ENCODE results near the gene CA10. TPM values are rescaled to one million over a fixed set of nuclear protein-coding genes. Genes with fewer than 3 reads are reported as not detected.

CA10 gene
- total RNA-seq, 2 donors from 2014 or later, result 0.91 TPM; not detected in 1

GRCh38 chr17:51652529-51652928 lies 506.0 kb downstream of the CA10 start:
- Histone ChIP-seq H3K4me3 (no peak overlapping the region), H3K9me3 (no peaks in the 10 kb centered on the region), H3K36me3 (no peaks in the 10 kb centered on the region), H3K27ac (no peak overlapping the region), H3K27me3 (replicated peaks; ENCODE audit: insufficient read depth) (peaks cover 2% of the 10 kb centered on the region), H3K4me1 (replicated peaks) (no peaks in the 10 kb centered on the region)
- TF ChIP-seq POLR2AphosphoS5 (IDR thresholded peaks at IDR 0.05), result no peak
- TF ChIP-seq POLR2A (IDR thresholded peaks at IDR 0.05), result no peak
- TF ChIP-seq CTCF (IDR thresholded peaks at IDR 0.05), result no peak
- DNase-seq (ENCODE audit: low spot score), result no peak
- WGBS, result 80% methylated on average over 3 of the region's 3 CpGs
- intact Hi-C loops (cut with DNase I), result no loop called here

GRCh38 chr17:51651513-51652298 lies 506.8 kb downstream of the CA10 start:
- 69% methylated on average over 6 of the region's 6 CpGs for WGBS
- no peaks in the 10 kb centered on the region for H3K4me1 ChIP-seq (replicated peaks)
- no peak for TF ChIP-seq POLR2AphosphoS5 (IDR thresholded peaks at IDR 0.05)
- no peak for TF ChIP-seq POLR2A (IDR thresholded peaks at IDR 0.05)
- TF ChIP-seq CTCF (IDR thresholded peaks at IDR 0.05), result no peak
- DNase-seq (ENCODE audit: low spot score), result no peak
- no peak overlapping the region for H3K4me3 ChIP-seq
- no peak overlapping the region for H3K27ac ChIP-seq
- H3K36me3 ChIP-seq, result no peaks in the 10 kb centered on the region
- intact Hi-C loops (cut with DNase I), result no loop called here
- H3K9me3 ChIP-seq, result no peaks in the 10 kb centered on the region
- no peaks in the 10 kb centered on the region for H3K27me3 ChIP-seq (replicated peaks; ENCODE audit: insufficient read depth)

DNA sequence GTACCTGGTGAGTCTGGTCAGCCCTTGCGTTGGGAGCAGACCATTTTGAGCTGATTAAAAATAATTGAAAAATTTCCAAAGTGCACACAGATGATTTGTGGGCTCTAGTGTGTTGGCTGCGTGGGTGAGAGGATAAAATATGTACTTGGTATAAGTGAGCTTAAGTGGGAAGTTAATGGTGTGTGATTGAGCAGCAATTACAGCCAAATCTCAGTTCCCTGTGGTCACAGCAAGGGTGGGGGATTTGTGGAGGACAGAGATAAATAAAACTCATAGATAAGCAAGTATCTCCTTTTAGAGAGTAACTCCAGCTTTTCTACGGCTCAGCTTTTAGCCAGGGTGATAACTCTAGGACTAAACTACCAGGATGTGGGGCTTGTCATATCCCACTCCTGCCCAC lies 507.7 kb downstream of the CA10 start:
- TF ChIP-seq CTCF (IDR thresholded peaks at IDR 0.05) (no peak), POLR2A (IDR thresholded peaks at IDR 0.05) (no peak), POLR2AphosphoS5 (IDR thresholded peaks at IDR 0.05) (no peak)
- Histone ChIP-seq H3K4me3 (no peak overlapping the region), H3K27me3 (replicated peaks; ENCODE audit: insufficient read depth) (peaks cover 3% of the 10 kb centered on the region), H3K4me1 (replicated peaks) (no peaks in the 10 kb centered on the region), H3K9me3 (no peaks in the 10 kb centered on the region), H3K36me3 (no peaks in the 10 kb centered on the region), H3K27ac (no peak overlapping the region)
- no peak for DNase-seq (ENCODE audit: low spot score)
- intact Hi-C loops (cut with DNase I), result no loop called here
- 53% methylated on average over 3 of the region's 3 CpGs for WGBS

DNA sequence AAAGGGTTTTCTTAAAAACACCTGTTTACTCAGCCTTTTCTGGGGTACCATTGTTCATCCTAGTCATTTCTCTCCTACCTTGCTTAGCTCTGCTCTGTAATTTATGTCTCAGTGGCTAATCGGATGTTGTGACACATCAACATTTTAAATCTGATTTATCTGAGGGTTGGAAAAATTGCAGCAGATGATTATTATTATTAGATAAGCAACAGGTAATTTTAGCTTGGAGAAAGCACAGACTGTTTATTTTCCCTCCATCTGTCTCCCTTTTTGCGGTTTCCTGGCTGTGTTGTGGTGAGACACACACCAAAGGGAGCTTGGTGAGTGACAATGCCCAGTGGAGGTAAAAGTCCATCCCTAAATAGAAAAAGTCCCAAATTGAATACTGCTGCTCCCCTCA lies 508.3 kb downstream of the CA10 start:
- no peak overlapping the region for H3K27ac ChIP-seq
- intact Hi-C loops (cut with DNase I), result no loop called here
- 81% methylated on average over 2 of the region's 2 CpGs for WGBS
- no peaks in the 10 kb centered on the region for H3K9me3 ChIP-seq
- no peak overlapping the region for H3K4me3 ChIP-seq
- TF ChIP-seq POLR2A (IDR thresholded peaks at IDR 0.05), result no peak
- TF ChIP-seq CTCF (IDR thresholded peaks at IDR 0.05), result no peak
- no peak for TF ChIP-seq POLR2AphosphoS5 (IDR thresholded peaks at IDR 0.05)
- DNase-seq (ENCODE audit: low spot score), result no peak
- H3K27me3 ChIP-seq (replicated peaks; ENCODE audit: insufficient read depth), result peaks cover 3% of the 10 kb centered on the region
- H3K36me3 ChIP-seq, result no peaks in the 10 kb centered on the region
- H3K4me1 ChIP-seq (replicated peaks), result no peaks in the 10 kb centered on the region

GRCh38 chr17:51647826-51648225 lies 510.7 kb downstream of the CA10 start:
- H3K27ac ChIP-seq, result no peak overlapping the region
- peaks cover 3% of the 10 kb centered on the region for H3K27me3 ChIP-seq (replicated peaks; ENCODE audit: insufficient read depth)
- H3K36me3 ChIP-seq, result no peaks in the 10 kb centered on the region
- no peaks in the 10 kb centered on the region for H3K4me1 ChIP-seq (replicated peaks)
- 54% methylated on average over 5 of the region's 5 CpGs for WGBS
- TF ChIP-seq CTCF (IDR thresholded peaks at IDR 0.05) (no peak), POLR2AphosphoS5 (IDR thresholded peaks at IDR 0.05) (no peak), POLR2A (IDR thresholded peaks at IDR 0.05) (no peak)
- intact Hi-C loops (cut with DNase I), result no loop called here
- H3K9me3 ChIP-seq, result no peaks in the 10 kb centered on the region
- DNase-seq (ENCODE audit: low spot score), result no peak
- H3K4me3 ChIP-seq, result no peak overlapping the region
